Measurements from ENCODE around the gene GNRH2. TPM values are rescaled to one million over a fixed set of nuclear protein-coding genes. Genes with fewer than 3 reads are reported as not detected.
"Not testable (repeated sequence)": the region's sequence is repeated elsewhere in the genome, so short reads cannot be mapped to it uniquely, and the experiment has no call there.

Gene GNRH2
- total RNA-seq, 1 donor from 2014 or later, result 0.89 TPM

DNA sequence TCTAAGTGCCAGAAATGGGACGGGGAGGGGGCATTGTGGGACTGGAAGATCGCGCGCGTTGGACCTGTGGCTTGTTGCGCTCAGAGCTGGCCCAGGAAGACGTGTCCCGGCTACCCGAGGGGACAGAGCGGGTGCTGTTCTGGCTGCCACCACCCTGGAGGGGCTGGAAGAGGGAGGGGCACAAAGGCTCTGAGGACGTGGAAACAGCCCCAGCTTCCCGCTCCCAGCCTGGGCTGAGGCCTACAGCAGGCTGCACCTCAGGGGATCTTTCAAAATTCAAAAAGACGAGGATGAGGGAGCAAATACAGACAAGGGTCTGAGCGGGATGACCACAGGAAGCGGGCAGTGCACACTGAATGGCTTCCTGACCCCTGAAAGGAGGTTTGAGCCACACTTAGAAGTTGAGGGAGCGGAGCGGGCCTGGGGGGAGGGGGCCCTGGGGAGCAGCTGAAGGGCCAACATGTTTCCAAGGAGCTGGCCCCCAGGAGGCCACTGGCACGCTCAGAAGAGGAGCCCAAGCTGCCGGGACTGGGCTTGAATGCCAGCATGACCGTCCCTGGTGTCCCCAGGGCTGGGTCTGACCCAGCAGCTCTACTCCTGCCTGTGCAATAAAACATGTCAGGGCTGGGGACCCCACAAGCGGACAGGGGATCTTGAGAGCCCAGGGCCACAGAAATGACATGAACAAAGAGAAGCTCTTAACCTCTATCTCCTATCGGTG is 29.3 kb downstream of the GNRH2 start:
- intact Hi-C loops (cut with micrococcal nuclease), result no loop called here

GRCh38 chr20:3073251-3073643 is 29.8 kb downstream of the GNRH2 start:
- intact Hi-C loops (cut with micrococcal nuclease), result not testable (repeated sequence)

DNA sequence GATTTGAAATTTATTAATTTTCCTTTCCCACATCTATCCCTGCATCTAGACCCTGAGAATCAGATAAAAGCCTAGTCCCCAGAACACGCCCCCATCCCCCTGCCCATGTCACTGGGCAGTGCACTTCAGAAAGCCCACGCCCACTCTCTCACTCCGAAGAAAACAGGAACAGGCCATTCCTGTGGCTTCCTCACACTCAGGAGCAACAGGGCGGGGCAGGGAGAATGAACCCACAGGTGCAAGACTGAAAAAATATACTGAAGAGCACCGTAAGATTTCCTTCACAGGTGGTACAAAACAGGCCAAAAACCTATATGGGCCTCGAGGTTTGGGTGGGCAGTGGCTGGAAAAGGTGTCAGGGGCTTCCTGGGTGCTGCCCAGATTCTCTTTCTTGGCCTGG is 31.4 kb downstream of the GNRH2 start:
- intact Hi-C loops (cut with micrococcal nuclease), result no loop called here

DNA sequence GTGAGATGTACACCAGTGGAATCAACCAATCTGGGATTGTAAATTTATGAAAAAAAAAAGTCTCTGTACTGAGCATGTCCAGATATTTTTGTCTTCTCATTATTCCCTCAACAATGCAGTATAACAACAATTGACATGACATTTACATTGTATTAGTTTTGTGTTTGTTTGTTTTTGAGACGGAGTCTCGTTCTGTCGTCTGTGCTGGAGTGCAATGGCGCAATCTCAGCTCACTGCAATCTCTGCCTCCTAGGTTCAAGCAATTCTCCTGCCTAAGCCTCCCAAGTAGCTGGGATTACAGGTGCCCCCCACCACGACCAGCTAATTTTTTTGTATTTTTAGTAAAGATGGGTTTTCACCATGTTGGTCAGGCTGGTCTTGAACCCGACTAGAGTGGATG is 31.9 kb downstream of the GNRH2 start:
- intact Hi-C loops (cut with micrococcal nuclease), result not testable (repeated sequence)

- intact Hi-C loops (cut with micrococcal nuclease), result loop anchor here (2.0 kb wide), 1 partner anchor 23 kb away; no protein-coding TSS in a partner anchor
Measured at GRCh38 chr20:3077618-3078134, 34.3 kb downstream of the GNRH2 start.

DNA sequence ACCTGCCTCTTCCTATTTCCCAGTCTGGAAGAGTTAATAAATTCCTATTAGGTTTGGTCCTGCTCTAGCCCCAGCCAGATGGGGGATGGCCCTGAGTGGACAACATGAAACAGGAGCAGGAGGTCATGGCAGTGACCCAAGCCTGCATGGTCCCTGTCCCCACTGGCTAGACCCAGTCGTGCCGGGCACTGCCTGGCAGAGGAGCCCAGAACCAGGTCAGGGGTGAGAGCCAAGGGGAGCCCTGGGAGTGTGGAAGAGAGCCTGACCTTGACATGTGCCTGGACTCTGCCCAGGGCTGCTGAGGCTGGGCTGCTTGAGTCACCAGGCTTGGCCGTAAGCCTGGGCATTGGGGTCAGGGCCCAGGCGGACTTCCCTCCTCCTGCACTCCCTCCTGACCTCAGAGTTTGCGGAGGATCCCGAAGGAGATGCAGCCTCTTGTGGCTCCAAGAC is 37.5 kb downstream of the GNRH2 start:
- intact Hi-C loops (cut with micrococcal nuclease), result no loop called here

DNA sequence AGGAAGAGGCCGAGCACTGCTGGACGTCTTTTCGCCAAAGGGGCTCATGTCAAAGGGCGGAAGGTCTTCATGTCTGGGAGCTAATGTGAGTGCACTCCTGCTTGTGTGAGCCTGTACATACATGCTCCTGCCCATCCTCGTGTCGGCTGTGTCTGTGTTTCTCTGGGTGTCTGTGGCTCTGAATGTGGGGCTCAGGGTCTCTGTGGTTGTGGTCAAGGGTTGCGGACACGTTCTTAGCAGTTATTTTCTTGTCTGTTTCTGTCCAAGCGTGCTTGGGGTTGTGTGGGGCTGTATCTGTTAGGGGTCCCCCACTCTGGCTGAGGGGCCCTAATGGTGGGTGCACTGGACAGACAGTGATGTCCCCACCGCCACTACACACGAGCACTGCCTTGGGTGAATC is 38.2 kb downstream of the GNRH2 start:
- intact Hi-C loops (cut with micrococcal nuclease), result no loop called here

- intact Hi-C loops (cut with micrococcal nuclease), result no loop called here
Measured at GRCh38 chr20:3082306-3082951, 39.0 kb downstream of the GNRH2 start.

DNA sequence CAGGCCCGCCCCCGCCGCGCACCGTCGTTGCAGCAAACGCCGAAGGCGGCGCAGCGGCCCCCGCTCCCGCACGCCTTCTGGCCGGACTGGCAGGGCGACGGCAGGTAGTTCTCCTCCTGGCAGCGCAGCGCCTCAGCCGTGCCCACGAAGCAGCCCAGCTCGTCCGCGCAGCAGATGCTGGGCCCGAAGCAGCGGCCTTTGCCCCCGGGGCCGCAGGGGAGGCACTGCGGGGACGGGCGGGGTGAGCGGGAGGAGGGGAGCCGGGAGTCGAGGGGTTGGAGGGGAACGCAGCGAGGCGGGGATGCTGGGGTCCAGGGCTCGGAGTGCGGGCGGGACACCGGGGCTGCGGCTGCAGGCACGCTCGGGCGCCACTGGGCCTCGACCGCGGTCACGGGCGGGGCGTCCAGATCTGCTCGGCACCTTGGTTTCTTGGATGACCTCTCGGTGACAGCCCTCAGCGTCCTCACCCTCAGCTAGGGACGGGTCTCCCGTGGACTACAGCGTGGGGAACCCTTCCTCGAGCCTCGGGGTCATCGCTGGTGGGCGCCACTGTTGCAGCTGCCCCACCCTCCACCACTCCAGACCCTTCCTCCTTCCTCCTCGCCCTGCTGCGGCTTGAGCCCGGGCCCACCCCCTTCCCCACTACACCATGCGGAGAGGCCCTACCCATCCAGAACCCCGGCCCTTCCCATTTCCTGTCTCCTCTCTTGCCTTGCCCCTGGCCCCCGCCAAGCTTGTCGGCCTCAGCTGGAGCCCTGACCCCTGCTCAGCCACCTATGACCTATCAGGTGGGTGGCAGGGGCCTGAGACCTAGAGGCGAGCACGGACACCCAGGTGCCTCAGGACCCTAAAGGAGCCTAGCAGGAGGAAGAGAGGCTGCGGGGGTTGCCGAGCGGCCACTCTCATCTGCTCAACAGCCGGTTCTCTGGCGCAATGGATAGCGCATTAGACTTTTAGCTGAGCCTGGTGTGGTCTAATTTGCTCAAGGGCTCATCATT is 39.8 kb downstream of the GNRH2 start:
- intact Hi-C loops (cut with micrococcal nuclease), result no loop called here

DNA sequence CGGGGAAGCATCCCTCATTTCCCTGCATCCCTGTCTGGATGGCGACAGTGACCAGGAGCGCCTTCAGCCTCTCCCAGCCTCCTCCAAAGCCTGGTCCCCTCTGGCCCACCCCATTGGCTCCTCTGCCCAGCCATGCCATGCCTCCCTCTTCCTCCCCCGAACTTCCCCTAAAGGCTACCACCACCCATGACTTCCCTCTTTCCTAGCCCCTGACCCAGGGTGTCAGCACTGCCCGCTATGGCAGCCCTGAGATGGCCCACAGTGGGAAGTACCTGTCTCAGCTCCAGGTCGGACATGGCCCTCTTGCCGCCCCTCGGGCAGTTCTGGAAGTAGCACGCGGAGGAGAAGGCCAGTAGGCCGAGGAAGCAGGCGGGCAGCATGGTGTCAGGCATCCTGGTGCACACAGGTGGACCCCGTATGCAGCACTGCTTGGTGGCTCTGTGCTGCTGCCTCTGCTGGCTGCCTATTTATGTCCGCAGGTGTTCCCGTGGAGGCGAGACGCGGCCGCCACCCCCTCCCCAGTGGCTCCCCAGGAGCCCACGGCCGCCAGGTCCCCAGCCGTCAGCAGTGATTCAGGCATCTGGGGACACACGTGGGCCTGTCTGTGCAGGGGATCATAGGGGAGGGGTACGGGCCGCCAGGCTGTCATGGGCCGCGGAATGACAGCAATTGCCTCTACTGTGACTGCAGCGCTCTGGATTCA is 41.0 kb downstream of the GNRH2 start, which contains the start of gene AVP:
TSS of gene AVP (minus strand) at position 442 of the 703 bp plus-strand sequence. CDS start at position 392, 50 bp downstream.
- intact Hi-C loops (cut with micrococcal nuclease), result no loop called here

GRCh38 chr20:3084986-3085360 is 41.6 kb downstream of the GNRH2 start:
- intact Hi-C loops (cut with micrococcal nuclease), result no loop called here

- intact Hi-C loops (cut with micrococcal nuclease), result no loop called here
Measured at GRCh38 chr20:3085571-3086072, 42.2 kb downstream of the GNRH2 start.

GRCh38 chr20:3088031-3088430 is 44.6 kb downstream of the GNRH2 start:
- intact Hi-C loops (cut with micrococcal nuclease), result no loop called here

DNA sequence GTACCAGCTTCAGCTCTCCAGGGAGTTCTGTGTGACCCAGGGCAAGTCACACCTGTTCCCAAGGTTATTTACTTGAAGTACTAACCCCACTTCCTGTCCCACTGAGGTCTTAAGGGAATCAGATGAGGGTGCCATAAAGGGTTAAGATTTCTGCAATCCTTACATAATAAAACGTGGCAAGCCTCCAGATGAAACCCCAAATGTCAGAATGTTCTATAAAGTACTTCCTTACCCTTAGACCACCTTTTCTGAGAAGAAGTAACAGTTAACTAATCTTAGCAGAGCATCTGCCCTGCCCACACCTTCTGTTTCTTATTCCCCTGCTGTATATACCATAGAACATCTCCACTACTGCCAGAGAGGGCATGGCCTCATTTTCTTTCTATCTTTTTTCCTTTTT is 47.1 kb downstream of the GNRH2 start:
- intact Hi-C loops (cut with micrococcal nuclease), result no loop called here

- intact Hi-C loops (cut with micrococcal nuclease), result no loop called here
Measured at GRCh38 chr20:3092611-3093379, 49.4 kb downstream of the GNRH2 start.

DNA sequence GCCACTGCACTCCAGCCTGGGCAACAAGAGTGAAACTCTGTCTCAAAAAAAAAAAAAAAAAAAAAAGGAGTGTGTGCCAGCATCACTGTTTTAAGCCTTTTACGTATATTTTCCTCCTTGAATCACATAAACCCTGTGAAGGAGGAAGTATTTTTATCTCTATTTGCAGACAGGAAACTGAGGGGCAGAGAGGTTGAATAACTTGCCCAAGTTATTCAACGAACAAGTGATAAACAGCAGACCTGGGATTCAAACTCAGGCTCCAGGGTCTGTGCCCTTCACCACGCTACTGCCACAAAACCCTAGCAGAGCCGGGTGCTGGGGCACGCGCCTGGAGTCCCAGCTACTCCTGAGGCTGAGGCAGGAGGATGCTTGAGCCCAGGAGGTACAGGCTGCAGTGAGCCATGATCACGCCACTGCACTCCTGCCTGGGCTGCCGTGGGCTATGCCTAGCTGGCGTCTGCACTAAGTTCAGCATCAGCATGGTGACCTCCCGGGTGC is 50.5 kb downstream of the GNRH2 start:
- intact Hi-C loops (cut with micrococcal nuclease), result no loop called here

DNA sequence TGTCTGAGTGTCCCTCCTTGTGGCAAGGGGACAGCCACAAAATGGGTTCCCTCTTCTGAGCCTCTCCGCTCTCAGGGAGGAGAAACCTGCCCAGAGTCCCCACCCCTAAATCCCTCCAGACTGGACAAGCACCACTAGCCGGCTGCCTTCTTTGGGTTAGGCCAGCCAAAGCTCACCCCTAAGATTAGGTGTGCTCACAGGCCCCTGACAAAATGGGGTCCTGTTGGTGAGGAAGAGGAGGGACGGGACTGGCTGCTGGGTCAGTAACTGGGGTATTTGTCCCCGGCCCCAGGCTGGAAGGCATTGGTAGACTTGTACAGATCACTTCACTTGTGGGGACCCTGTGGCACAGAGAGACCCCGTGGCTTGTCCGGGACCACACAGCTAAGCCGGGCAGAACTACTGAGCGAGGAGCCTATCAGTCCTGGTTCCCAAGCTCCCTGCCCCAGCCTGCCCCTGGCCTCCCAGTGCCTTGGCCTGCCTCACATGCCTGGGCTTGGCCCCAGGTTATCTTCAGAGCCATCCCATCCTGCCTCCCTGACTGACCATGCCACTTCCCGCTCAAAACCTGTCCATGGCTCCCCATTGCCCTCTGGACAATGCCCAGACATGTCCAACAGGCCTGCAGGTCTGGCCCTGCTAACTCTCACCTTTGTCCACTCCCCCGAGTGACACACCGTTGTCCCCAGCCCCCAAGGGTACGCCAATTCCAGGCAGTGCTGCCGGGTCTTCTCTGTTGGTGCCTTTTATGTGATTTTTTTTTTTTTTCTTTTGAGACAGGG is 51.6 kb downstream of the GNRH2 start:
- intact Hi-C loops (cut with micrococcal nuclease), result no loop called here

Measured in T-helper 2 cell treated with Interferon-gamma antibody and Interleukin-4, amounts not matched to agents 100 ng/mL and 5 ng/mL, for 36 hours (primary cell).